Measurements from ENCODE around the gene ST3GAL4. TPM values are rescaled to one million over a fixed set of nuclear protein-coding genes. Genes with fewer than 3 reads are reported as not detected.

The ST3GAL4 gene
- total RNA-seq, 1 donor from 2014 or later = 22.4 TPM

- Mint-ChIP-seq H3K4me1 (peaks cover 44% of the 10 kb centered on the region), H3K36me3 (ENCODE audit: low read depth) (peaks cover under 1% of the 10 kb centered on the region), H3K27me3 (ENCODE audit: low read depth) (no peaks in the 10 kb centered on the region), H3K9me3 (no peaks in the 10 kb centered on the region), H3K27ac (ENCODE audit: unreplicated experiment) (peak overlapping the region; percentile 90), H3K4me3 (no peak overlapping the region)
- TF ChIP-seq CTCF (conservative IDR thresholded peaks at IDR 0.05) = no peak
- DNase-seq (ENCODE audit: low read depth, low spot score) = no peak
Measured at GRCh38 chr11:126336138-126336541, 19.3 kb upstream of the ST3GAL4 start.

GRCh38 chr11:126336671-126337101, 18.8 kb upstream of the ST3GAL4 start:
- DNase-seq (ENCODE audit: low read depth, low spot score) = no peak
- Mint-ChIP-seq H3K9me3 (no peaks in the 10 kb centered on the region), H3K27ac (ENCODE audit: unreplicated experiment) (peak overlapping the region; percentile 90), H3K4me1 (peaks cover 48% of the 10 kb centered on the region), H3K27me3 (ENCODE audit: low read depth) (no peaks in the 10 kb centered on the region), H3K36me3 (ENCODE audit: low read depth) (peaks cover 3% of the 10 kb centered on the region), H3K4me3 (no peak overlapping the region)
- TF ChIP-seq CTCF (conservative IDR thresholded peaks at IDR 0.05) = no peak

- H3K9me3 Mint-ChIP-seq = no peaks in the 10 kb centered on the region
- no peak overlapping the region for H3K4me3 Mint-ChIP-seq
- DNase-seq (ENCODE audit: low read depth, low spot score) = no peak
- peaks cover 50% of the 10 kb centered on the region for H3K4me1 Mint-ChIP-seq
- H3K27ac Mint-ChIP-seq (ENCODE audit: unreplicated experiment) = peak overlapping the region; percentile 35
- H3K27me3 Mint-ChIP-seq (ENCODE audit: low read depth) = no peaks in the 10 kb centered on the region
- TF ChIP-seq CTCF (conservative IDR thresholded peaks at IDR 0.05) = no peak
- peaks cover 7% of the 10 kb centered on the region for H3K36me3 Mint-ChIP-seq (ENCODE audit: low read depth)
Measured at GRCh38 chr11:126337126-126337473, 18.4 kb upstream of the ST3GAL4 start.

GRCh38 chr11:126337474-126338241, 17.8 kb upstream of the ST3GAL4 start:
- Mint-ChIP-seq H3K4me1 (peaks cover 50% of the 10 kb centered on the region), H3K36me3 (ENCODE audit: low read depth) (peaks cover 12% of the 10 kb centered on the region), H3K4me3 (no peak overlapping the region), H3K27ac (ENCODE audit: unreplicated experiment) (peak overlapping the region; percentile 35), H3K9me3 (no peaks in the 10 kb centered on the region), H3K27me3 (ENCODE audit: low read depth) (no peaks in the 10 kb centered on the region)
- no peak for DNase-seq (ENCODE audit: low read depth, low spot score)
- no peak for TF ChIP-seq CTCF (conservative IDR thresholded peaks at IDR 0.05)

- H3K27ac Mint-ChIP-seq (ENCODE audit: unreplicated experiment) = no peak overlapping the region
- H3K9me3 Mint-ChIP-seq = no peaks in the 10 kb centered on the region
- H3K4me3 Mint-ChIP-seq = no peak overlapping the region
- TF ChIP-seq CTCF (conservative IDR thresholded peaks at IDR 0.05) = no peak
- H3K27me3 Mint-ChIP-seq (ENCODE audit: low read depth) = no peaks in the 10 kb centered on the region
- DNase-seq (ENCODE audit: low read depth, low spot score) = no peak
- H3K36me3 Mint-ChIP-seq (ENCODE audit: low read depth) = peaks cover 12% of the 10 kb centered on the region
- H3K4me1 Mint-ChIP-seq = peaks cover 50% of the 10 kb centered on the region
Measured at GRCh38 chr11:126338346-126339055, 17.0 kb upstream of the ST3GAL4 start.
